Neutrophil (primary cell): Measurements from ENCODE around the gene CPA5.

ENCODE experiments used
- H3K27ac ChIP-seq: fragments of 200-600 bp; sonication (generic); 2 replicates; pipeline ENCODE4 v1.5.1; 2016; ENCODE audit warnings: mild to moderate bottlenecking, moderate library complexity
- H3K27me3 ChIP-seq: fragments of 200-600 bp; sonication (generic); 2 replicates; pipeline ENCODE4 v1.6.0; 2016; ENCODE audit warnings: mild to moderate bottlenecking
- H3K36me3 ChIP-seq: fragments of 200-600 bp; sonication (generic); 2 replicates; pipeline ENCODE4 v1.5.1; 2017
- H3K4me1 ChIP-seq, 2 experiments: fragments of 200-600 bp in 1 of 2; sonication (generic) in 1 of 2; 1 replicate in 1 of 2; 2 replicates in 1 of 2; pipeline versions ENCODE4 v1.5.1 to v1.6.1; 2013 to 2016; ENCODE audit warnings: low read depth in 1 of 2, low read length in 1 of 2, mild to moderate bottlenecking in 1 of 2, moderate library complexity in 1 of 2; ENCODE audit not compliant: control insufficient read depth in 1 of 2, insufficient read depth in 1 of 2
- H3K4me3 ChIP-seq, 2 experiments: fragments of 200-600 bp in 1 of 2; sonication (generic) in 1 of 2; 1 replicate in 1 of 2; 2 replicates in 1 of 2; pipeline ENCODE4 v1.5.1; 2013 to 2016; ENCODE audit warnings: low read depth in 1 of 2, low read length in 1 of 2, mild to moderate bottlenecking in 1 of 2, moderate library complexity in 1 of 2
- H3K9me3 ChIP-seq: fragments of 200-600 bp; sonication (generic); 2 replicates; pipeline ENCODE4 v1.5.1; 2016
- CTCF ChIP-seq: fragments of 200-600 bp; sonication (generic); IDR thresholded peaks from 2 replicates; pipeline ENCODE4 v1.5.1; 2016; ENCODE audit warnings: antibody characterized with exemption

CPA5 gene

GRCh38 chr7:130322615-130323014 is 22.0 kb upstream of the CPA5 start:
- Histone ChIP-seq H3K9me3 (no peaks in the 10 kb centered on the region), H3K4me3 (no peak overlapping the region), H3K36me3 (no peaks in the 10 kb centered on the region), H3K4me1 (no peaks in the 10 kb centered on the region), H3K27me3 (no peaks in the 10 kb centered on the region), H3K27ac (no peak overlapping the region)
- TF ChIP-seq CTCF = no peak

GRCh38 chr7:130324306-130324943 is 20.2 kb upstream of the CPA5 start:
- no peaks in the 10 kb centered on the region for H3K27me3 ChIP-seq
- H3K9me3 ChIP-seq = no peaks in the 10 kb centered on the region
- H3K36me3 ChIP-seq = no peaks in the 10 kb centered on the region
- H3K4me3 ChIP-seq = no peak overlapping the region
- no peaks in the 10 kb centered on the region for H3K4me1 ChIP-seq
- no peak for TF ChIP-seq CTCF
- no peak overlapping the region for H3K27ac ChIP-seq

- TF ChIP-seq CTCF = no peak
- no peaks in the 10 kb centered on the region for H3K9me3 ChIP-seq
Measured at GRCh38 chr7:130329681-130330080, 14.9 kb upstream of the CPA5 start.

GRCh38 chr7:130332259-130333053 is 12.2 kb upstream of the CPA5 start:
- Histone ChIP-seq H3K27me3 (no peaks in the 10 kb centered on the region), H3K4me3 (no peak overlapping the region), H3K36me3 (no peaks in the 10 kb centered on the region), H3K4me1 (no peaks in the 10 kb centered on the region), H3K9me3 (no peaks in the 10 kb centered on the region), H3K27ac (no peak overlapping the region)
- no peak for TF ChIP-seq CTCF

More at GRCh38 chr7:130329681-130330080, 14.9 kb upstream of the CPA5 start:
- Histone ChIP-seq H3K4me1 (no peaks in the 10 kb centered on the region), H3K27ac (no peak overlapping the region), H3K4me3 (no peak overlapping the region), H3K36me3 (no peaks in the 10 kb centered on the region), H3K27me3 (no peaks in the 10 kb centered on the region)

GRCh38 chr7:130333832-130334231 is 10.8 kb upstream of the CPA5 start:
- H3K27me3 ChIP-seq = no peaks in the 10 kb centered on the region
- H3K27ac ChIP-seq = no peak overlapping the region
- TF ChIP-seq CTCF = no peak
- H3K9me3 ChIP-seq = no peaks in the 10 kb centered on the region
- no peaks in the 10 kb centered on the region for H3K36me3 ChIP-seq
- H3K4me1 ChIP-seq = no peaks in the 10 kb centered on the region
- no peak overlapping the region for H3K4me3 ChIP-seq
